HS-27A (cell line): ENCODE measurements around the gene SNX13.

Source experiments
- DNase-seq: peaks from one replicate; pipeline ENCODE4 v3.0.0-alpha.2; 2012; ENCODE audit warnings: low read depth, missing footprints

SNX13 gene

DNA sequence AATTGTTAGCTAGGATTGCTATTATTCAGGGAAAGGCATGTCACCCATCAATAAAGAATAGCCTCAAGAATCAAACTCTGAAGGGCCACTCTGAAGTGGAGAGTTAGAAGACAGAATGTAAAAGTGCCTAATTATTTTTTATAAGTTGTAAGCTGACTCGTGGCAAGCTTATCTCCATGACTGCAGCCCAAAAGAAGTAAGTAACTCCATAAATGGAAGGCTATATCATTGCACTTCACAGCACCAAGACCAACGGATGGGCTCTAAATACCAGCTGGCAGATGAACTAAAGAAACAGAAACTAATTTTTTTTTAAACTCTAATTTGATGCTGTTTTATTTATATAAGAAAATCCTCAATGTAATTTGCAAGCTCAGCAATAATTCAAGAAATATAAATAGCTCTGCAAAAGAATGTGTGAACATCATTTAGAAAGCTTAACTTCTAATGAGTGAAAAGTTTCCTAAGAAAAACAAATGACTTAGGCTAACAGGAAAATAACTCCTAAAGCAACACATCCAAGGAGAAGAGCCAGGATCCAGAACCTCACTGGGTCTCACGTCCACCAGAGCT lies 165.5 kb downstream of the SNX13 start:
- no peak for DNase-seq

DNA sequence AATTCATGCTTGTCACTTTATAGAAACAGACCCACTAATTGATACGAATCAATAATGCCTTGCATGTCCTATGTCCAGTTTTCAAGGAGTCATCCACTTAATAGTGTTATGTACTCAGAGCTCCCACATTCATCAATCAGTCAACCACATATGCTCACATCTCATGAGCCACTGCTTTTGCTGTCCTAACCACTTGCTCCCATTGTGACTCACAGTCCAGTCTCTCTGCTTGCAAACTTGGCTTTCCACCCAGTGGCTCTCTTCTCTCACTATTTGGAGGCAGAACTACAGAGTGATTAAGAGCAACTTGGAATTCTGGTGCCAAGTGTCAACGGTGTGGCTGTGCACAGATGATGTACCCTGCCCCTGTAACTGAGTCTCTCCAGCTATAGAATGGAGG lies 166.0 kb downstream of the SNX13 start:
- peak; percentile 49 for DNase-seq

DNA sequence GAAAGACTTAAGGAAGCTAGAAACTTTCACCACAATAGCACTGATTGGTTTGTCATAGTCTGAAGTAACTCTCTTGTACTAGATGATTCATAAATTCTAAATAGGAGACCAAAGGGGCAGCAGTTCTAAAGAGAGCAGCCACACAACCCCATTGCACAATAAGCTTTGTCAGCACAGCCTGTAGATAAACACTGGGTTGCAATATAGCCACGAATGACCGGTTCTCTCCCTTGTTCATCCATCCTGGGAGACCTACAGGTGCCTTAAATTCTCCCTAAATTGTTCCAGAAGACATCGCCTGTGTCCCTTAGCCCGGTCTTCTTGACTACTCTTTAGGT lies 167.0 kb downstream of the SNX13 start:
- DNase-seq, result no peak

DNA sequence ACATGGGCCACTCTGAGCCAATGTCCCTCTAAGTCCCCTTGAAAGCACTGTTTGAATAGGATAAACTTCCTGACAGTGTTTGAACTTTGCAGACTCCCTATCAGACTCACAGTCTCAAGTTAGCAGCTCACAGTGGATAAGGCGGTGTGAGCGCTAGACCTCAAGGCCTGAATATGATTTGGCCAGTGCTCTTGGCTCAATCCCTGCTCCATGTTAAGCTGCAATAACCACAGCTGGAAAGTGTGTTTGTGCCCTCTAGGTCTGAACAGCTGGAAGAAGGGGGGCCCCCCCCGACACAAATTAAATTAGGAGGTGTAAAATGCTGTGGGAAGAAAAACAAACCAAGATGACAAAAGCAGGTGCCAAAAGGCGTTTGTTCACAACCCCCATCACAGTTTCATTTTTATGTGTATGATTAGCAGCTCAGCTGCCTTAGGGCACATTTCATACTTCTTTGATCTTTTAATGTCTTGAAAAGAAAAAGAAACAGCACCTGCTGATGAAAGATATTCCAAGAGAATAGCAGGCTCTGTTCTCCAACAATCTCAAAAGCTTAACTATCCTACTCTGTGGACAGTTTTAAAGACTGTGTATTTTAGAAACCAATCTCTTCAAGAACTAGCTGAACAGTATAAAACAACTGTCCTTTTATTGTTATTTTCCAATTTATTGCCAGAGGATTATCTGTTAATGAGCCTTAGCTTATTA lies 167.6 kb downstream of the SNX13 start:
- no peak for DNase-seq

DNA sequence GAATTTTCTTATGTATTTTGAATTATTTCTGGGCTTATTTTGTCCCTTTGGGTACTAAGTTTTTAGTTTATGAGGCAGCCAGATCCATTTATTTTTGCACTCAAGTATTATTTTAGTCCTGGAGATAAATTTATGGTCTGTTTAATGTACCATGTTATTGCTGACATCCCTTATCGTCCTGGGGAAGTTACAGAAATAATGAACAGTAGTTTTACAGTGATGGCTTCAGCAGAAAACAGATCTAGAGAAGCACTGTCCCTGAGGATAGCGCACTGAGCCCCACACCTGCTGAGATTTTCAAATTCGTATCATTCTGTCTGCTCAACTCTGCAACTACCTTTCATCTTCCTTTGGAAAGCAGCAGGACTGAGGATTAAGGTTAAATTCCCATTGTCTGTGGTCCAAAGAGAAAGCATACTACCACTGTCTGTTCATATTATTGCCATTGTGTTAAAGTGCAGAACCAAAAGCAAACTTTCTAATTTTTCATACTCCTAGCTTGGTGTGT lies 168.3 kb downstream of the SNX13 start:
- no peak for DNase-seq

DNA sequence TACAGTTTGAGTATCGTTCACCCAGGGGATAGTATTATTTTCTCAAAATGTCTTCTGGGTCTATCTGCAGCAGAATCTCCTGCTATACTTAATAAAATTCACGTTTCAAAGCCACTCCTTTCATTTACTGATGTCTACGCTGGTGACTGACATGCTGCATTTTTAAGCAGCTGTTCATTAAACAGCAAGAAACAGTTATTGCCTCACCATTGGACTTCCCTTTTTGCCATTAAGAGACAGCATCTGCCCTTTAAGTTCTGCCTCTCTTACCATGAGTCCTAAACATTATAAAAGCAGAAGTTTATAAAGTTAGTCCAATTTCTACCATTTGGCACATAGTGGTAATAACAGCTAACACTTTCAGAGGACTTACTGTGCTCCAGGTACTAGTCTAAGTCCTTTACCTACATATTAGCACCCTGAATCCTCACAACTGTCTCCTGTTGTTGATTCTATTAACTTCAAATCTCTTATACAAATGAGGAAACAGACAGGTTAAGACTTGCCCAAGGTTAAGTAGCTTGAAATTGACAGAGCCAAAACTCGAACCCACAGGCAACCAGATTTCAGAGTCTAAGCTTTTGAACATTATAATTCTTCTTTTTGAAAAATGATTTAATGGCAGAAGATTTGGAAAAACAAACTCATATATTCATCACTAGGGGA lies 169.5 kb downstream of the SNX13 start:
- no peak for DNase-seq

DNA sequence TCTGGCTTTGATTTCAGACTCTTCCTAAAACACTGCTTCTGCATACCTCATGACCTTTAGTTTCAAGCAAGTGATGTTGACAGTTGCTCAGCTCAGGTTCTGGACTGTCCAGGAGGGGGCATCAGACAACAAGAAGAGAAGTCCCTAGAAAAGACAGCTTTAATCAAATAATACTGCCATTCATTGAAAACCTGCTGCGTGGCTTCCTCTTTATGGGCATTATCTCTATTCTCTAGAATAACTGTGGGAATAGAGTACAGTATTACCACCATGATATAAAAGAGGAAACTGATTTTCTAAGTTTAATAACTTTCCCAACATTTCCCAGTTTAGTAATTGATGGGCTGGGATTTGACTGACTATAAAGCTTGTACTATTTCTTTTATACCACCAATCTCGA lies 170.4 kb downstream of the SNX13 start:
- no peak for DNase-seq

DNA sequence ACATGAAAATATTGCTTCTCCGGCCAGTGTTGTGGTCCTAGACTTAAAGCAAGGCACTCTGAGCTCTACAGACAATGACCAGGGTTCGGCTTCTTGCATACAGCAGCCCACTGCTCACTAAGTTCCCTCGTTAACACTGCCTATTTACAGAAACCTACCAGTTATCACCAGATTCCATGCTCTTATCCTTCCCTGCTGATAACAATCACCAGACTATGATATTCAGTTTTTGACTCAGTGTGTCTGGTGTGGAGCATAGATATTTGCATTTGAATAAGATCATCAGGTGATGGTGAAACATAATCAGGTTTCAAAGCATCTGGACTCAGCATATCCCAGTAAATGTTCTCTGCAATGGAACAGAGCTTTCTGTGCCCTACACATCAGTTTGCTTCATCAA lies 182.3 kb downstream of the SNX13 start:
- no peak for DNase-seq

DNA sequence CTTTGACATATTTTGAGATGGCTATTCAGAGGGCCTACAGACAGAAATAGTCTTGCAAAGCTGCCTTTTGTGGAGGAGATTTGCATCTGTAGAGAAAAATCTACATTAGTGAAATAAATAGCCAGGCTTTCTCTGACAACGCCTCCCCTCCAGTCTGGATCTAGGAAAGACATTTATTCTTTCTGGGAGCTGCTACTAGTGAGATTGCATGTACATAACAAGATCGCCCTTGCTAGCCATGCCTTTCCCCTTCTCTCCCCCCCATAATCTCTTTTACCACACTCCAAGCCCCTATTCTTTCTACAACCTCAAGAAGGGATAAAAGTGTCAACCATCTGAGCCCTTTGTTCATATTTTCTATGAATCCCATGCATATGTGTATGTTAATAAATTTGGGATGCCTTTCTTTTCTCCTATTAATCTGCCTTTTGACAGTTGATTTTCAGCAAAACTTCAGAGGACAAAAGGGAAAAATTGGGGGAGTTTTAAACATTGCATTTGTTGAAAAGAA lies 194.2 kb downstream of the SNX13 start:
- no peak for DNase-seq

DNA sequence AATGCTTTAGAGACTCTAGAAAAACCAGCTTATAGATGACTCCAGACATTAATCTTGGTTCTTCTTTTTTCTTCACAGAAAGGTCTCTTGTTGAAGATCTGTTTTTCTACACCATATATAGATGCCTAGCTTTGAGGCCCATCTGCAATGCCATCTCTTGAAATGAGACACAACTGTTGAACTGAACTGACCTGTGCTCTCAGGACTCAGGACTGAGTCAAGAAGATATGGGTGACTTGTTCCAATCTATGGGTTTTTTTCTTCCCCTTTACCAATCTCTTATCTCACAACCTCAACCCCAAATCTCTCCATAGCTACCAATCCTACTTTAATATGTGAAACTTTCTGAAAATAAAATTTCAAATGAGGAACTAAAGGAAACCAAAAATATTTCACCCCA lies 194.7 kb downstream of the SNX13 start:
- no peak for DNase-seq

DNA sequence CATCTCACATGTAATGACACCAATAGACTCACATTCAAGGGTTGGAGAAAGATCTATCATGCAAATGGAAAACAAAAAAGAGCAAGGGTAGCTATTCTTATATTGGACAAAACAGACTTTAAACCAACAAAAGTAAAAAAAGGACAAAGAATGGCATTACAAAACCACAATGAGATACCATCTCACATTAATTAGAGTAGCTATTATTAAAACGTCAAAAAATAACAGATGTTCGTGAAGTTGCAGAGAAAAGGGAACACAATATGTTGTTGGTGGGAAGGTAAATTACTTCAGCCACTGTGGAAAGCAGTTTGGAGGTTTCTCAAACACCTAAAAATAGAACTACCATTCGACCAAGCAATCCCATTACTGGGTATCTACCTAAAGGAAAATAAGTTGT lies 197.0 kb downstream of the SNX13 start:
- DNase-seq, result no peak

DNA sequence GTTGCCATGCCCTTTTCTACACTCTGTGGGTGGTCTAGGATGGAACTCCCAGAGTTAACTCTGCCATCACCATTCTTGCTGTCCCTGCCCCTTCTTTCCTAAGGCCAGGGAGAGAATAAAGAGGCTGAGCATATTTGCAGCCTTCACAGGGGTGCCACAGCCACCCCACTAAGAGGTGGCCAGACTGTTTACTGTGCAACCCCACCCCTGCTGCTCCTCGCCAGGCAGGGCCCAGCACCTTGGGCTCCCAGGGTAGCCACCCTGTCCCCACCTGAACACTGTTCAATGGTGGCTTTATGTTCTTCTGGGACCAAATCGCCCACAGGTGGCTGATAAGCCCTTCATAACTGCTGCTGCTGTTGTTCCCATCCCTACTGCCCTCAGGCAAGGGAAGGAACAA lies 198.9 kb downstream of the SNX13 start:
- no peak for DNase-seq
